Prostate gland (tissue), 2 donors: ENCODE measurements around the gene ZNF219. TPM values are rescaled to one million over a fixed set of nuclear protein-coding genes. Genes with fewer than 3 reads are reported as not detected.

Experiments used
- DNase-seq: peaks from one replicate; pipeline ENCODE4 v3.0.0-alpha.2; 2019; ENCODE audit warnings: low spot score
- H3K27ac ChIP-seq, 2 donors: fragments of 200-600 bp; sonication (generic); 2 replicates each; pipeline ENCODE4 v1.5.1; 2017 to 2019
- H3K27me3 ChIP-seq: fragments of 200-600 bp; sonication (generic); replicated peaks from 2 replicates; pipeline ENCODE4 v1.5.1; 2019; ENCODE audit not compliant: insufficient read depth
- H3K36me3 ChIP-seq, 2 donors: fragments of 200-600 bp; sonication (generic); 1 replicate in 1 of 2; 2 replicates in 1 of 2; pipeline versions ENCODE4 v1.5.1 to v1.8.1; 2017 to 2019
- H3K4me1 ChIP-seq: fragments of 200-600 bp; sonication (generic); replicated peaks from 2 replicates; pipeline ENCODE4 v1.5.1; 2019
- H3K4me3 ChIP-seq, 2 donors: fragments of 200-600 bp; sonication (generic); 2 replicates each; pipeline ENCODE4 v1.5.1; 2017 to 2019
- H3K9me3 ChIP-seq: fragments of 200-600 bp; sonication (generic); 2 replicates; pipeline ENCODE4 v1.5.1; 2017
- CTCF ChIP-seq, 4 experiments: fragments of 200-600 bp in 2 of 4; fragments of 450-650 bp in 2 of 4; sonication (generic) in 2 of 4; IDR thresholded peaks; 1 replicate in 3 of 4; 2 replicates in 1 of 4; pipeline ENCODE4 v1.5.1; 2016 to 2019; ENCODE audit warnings: antibody characterized with exemption in 4 of 4, mild to moderate bottlenecking in 2 of 4, moderate library complexity in 2 of 4
- POLR2A ChIP-seq: fragments of 450-650 bp; IDR thresholded peaks from one replicate; pipeline ENCODE4 v1.6.1; 2016; ENCODE audit warnings: antibody characterized with exemption, mild to moderate bottlenecking
- POLR2AphosphoS5 ChIP-seq: sonication (generic); formaldehyde crosslinking; IDR thresholded peaks from one replicate; pipeline ENCODE4 v1.6.1; 2017; ENCODE audit warnings: antibody characterized with exemption
- WGBS: methylation state at CpG from one replicate; pipeline ENCODE4 v1.1.5; 2018; 5-methylcytosine and 5-hydroxymethylcytosine counted together
- intact Hi-C: fragments of 100-400 bp; cut with DNase I; formaldehyde crosslinking; loops from one replicate; pipeline ENCODE4 v1.14.2; 2022
- total RNA-seq, 2 donors: library from RNA; depleted of rRNA; stranded (reverse); fragments of >200 nt; gene quantifications; one replicate each; pipeline ENCODE4 v1.1.0, GENCODE V29; 2016

ZNF219 gene
- total RNA-seq, 2 donors from 2014 or later, result 56.8 to 89.8 TPM

- Histone ChIP-seq H3K36me3 (no peaks in the 10 kb centered on the region), H3K4me3 (no peak overlapping the region), H3K27ac (peak overlapping the region in 1 of 2 donors; percentile 15), H3K4me1 (no peaks in the 10 kb centered on the region), H3K9me3 (no peaks in the 10 kb centered on the region), H3K27me3 (no peaks in the 10 kb centered on the region)
- DNase-seq, result peak; percentile 87
- intact Hi-C loops, result no loop called here
- no peak for TF ChIP-seq CTCF (IDR thresholded peaks at IDR 0.05)
- TF ChIP-seq POLR2A, result no peak
- TF ChIP-seq POLR2AphosphoS5, result peak; percentile 87
- WGBS, result 49% methylated on average over 17 of the region's 17 CpGs
These were observed 13.2 kb downstream of the ZNF219 start for GRCh38 chr14:21084998-21085853.

GRCh38 chr14:21084396-21084795 lies 14.1 kb downstream of the ZNF219 start:
- Histone ChIP-seq H3K4me1 (no peaks in the 10 kb centered on the region), H3K4me3 (no peak overlapping the region), H3K27ac (no peak overlapping the region), H3K9me3 (no peaks in the 10 kb centered on the region), H3K36me3 (no peaks in the 10 kb centered on the region), H3K27me3 (no peaks in the 10 kb centered on the region)
- intact Hi-C loops, result no loop called here
- TF ChIP-seq POLR2AphosphoS5 (no peak), POLR2A (no peak), CTCF (IDR thresholded peaks at IDR 0.05) (no peak)
- no peak for DNase-seq
- WGBS, result 71% methylated on average over 2 of the region's 2 CpGs

GRCh38 chr14:21083565-21084325 lies 14.7 kb downstream of the ZNF219 start:
- no peak for TF ChIP-seq POLR2AphosphoS5
- TF ChIP-seq CTCF (IDR thresholded peaks at IDR 0.05), result no peak
- no peak for TF ChIP-seq POLR2A
- no peaks in the 10 kb centered on the region for H3K9me3 ChIP-seq
- H3K27me3 ChIP-seq, result no peaks in the 10 kb centered on the region
- intact Hi-C loops, result no loop called here
- H3K36me3 ChIP-seq, result peaks cover 0 to 3% of the 10 kb centered on the region in 2 donors
- 69% methylated on average over 11 of the region's 11 CpGs for WGBS
- no peak overlapping the region for H3K4me3 ChIP-seq
- DNase-seq, result no peak
- H3K4me1 ChIP-seq, result no peaks in the 10 kb centered on the region
- no peak overlapping the region for H3K27ac ChIP-seq

- no peak for DNase-seq
- Histone ChIP-seq H3K9me3 (no peaks in the 10 kb centered on the region), H3K4me1 (no peaks in the 10 kb centered on the region), H3K27ac (no peak overlapping the region), H3K27me3 (no peaks in the 10 kb centered on the region), H3K4me3 (no peak overlapping the region), H3K36me3 (peaks cover 0 to 4% of the 10 kb centered on the region in 2 donors)
- 91% methylated on average over 17 of the region's 30 CpGs for WGBS
- no peak for TF ChIP-seq CTCF (IDR thresholded peaks at IDR 0.05)
- TF ChIP-seq POLR2A, result no peak
- intact Hi-C loops, result no loop called here
These were observed 16.8 kb downstream of the ZNF219 start for GRCh38 chr14:21081521-21082142.
